Measurements from ENCODE around the gene MSI2. TPM values are rescaled to one million over a fixed set of nuclear protein-coding genes. Genes with fewer than 3 reads are reported as not detected.

Gene MSI2
- total RNA-seq, 2 donors from 2014 or later, result 30.1 to 41.1 TPM

GRCh38 chr17:57562184-57562698, 305.9 kb downstream of the MSI2 start:
- Histone ChIP-seq H3K4me1 (peaks cover 0 to 3% of the 10 kb centered on the region in 2 donors), H3K4me3 (no peak overlapping the region), H3K36me3 (no peaks in the 10 kb centered on the region), H3K27ac (no peak overlapping the region), H3K27me3 (no peaks in the 10 kb centered on the region), H3K9me3 (no peaks in the 10 kb centered on the region)
- DNase-seq (ENCODE audit: low spot score), result no peak
- TF ChIP-seq, protein P1, sequence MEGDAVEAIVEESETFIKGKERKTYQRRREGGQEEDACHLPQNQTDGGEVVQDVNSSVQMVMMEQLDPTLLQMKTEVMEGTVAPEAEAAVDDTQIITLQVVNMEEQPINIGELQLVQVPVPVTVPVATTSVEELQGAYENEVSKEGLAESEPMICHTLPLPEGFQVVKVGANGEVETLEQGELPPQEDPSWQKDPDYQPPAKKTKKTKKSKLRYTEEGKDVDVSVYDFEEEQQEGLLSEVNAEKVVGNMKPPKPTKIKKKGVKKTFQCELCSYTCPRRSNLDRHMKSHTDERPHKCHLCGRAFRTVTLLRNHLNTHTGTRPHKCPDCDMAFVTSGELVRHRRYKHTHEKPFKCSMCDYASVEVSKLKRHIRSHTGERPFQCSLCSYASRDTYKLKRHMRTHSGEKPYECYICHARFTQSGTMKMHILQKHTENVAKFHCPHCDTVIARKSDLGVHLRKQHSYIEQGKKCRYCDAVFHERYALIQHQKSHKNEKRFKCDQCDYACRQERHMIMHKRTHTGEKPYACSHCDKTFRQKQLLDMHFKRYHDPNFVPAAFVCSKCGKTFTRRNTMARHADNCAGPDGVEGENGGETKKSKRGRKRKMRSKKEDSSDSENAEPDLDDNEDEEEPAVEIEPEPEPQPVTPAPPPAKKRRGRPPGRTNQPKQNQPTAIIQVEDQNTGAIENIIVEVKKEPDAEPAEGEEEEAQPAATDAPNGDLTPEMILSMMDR (IDR thresholded peaks at IDR 0.05), result no peak

- Histone ChIP-seq H3K9me3 (no peaks in the 10 kb centered on the region), H3K36me3 (no peaks in the 10 kb centered on the region), H3K4me1 (no peaks in the 10 kb centered on the region), H3K4me3 (no peak overlapping the region), H3K27me3 (no peaks in the 10 kb centered on the region), H3K27ac (no peak overlapping the region)
- no peak for DNase-seq (ENCODE audit: low spot score)
- TF ChIP-seq, protein P1 (IDR thresholded peaks at IDR 0.05), result no peak
Observed at GRCh38 chr17:57563958-57564357, 307.6 kb downstream of the MSI2 start.

DNA sequence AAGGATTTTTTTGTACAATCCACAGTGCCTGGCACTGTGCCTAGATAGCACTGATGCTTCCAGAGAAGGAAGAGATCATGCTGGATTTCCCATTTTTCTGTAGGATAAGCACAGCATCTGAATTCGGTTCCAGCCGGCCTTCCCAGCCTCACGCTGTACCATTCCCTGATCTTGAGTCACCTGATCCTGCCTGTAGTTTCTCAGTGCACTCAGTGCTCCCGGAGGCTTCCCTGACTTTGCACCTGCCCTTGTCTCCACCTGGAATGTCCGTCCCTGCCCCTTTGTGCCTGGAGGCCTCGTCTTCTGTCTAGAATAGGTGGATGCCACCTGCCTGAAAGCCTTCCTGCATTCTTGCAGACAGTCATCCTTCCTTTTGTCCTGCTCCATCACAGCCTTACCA, 308.9 kb downstream of the MSI2 start:
- no peak for DNase-seq (ENCODE audit: low spot score)
- Histone ChIP-seq H3K36me3 (no peaks in the 10 kb centered on the region), H3K27me3 (no peaks in the 10 kb centered on the region), H3K27ac (no peak overlapping the region), H3K4me1 (no peaks in the 10 kb centered on the region), H3K9me3 (no peaks in the 10 kb centered on the region), H3K4me3 (no peak overlapping the region)
- TF ChIP-seq, protein P1 (IDR thresholded peaks at IDR 0.05), result no peak

DNA sequence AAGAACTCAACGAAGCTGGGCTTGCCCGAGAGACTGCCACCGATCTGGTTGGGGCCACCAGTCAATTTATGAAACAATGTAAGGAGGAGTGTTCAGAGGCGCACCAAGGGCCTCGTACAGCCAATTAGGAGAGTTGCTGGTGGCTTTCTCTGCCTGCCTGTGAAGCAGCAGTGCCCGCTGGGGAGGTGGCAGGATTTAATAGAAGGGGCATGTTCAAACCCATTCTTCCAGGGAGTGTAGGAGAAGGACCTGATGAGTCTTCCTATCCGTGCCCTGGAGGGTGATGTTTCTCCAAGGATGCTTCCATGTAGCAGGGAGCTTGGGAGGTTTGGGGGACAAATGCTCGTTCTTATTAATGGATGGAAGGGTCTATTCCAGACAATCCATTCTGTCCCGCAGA, 310.4 kb downstream of the MSI2 start:
- H3K36me3 ChIP-seq, result no peaks in the 10 kb centered on the region
- peaks cover 2 to 12% of the 10 kb centered on the region in 2 donors for H3K4me1 ChIP-seq
- H3K4me3 ChIP-seq, result no peak overlapping the region
- H3K9me3 ChIP-seq, result no peaks in the 10 kb centered on the region
- no peaks in the 10 kb centered on the region for H3K27me3 ChIP-seq
- H3K27ac ChIP-seq, result no peak overlapping the region
- TF ChIP-seq, protein P1 (IDR thresholded peaks at IDR 0.05), result no peak
- no peak for DNase-seq (ENCODE audit: low spot score)

DNA sequence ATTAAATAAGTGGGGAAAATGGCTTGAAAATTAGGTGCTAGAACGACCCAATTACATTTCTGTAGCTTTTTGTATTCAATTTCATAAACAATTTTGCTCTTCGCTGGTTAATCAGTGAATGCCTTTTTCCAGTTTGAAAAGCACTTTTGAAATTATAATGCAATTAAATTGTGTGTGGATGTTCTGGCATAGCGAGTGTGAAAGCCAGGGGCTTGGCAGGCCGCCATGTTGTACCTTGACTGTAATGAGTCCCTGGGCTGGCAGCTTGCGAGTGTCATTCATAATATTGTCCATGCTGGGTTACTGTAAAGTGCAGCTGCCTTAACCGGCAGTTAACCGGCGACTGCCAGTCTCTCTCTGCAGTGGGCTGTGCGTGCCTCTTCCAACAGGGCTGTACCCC, 310.9 kb downstream of the MSI2 start:
- Histone ChIP-seq H3K27ac (no peak overlapping the region), H3K36me3 (no peaks in the 10 kb centered on the region), H3K4me3 (no peak overlapping the region), H3K27me3 (no peaks in the 10 kb centered on the region), H3K4me1 (peaks cover 2 to 18% of the 10 kb centered on the region in 2 donors), H3K9me3 (no peaks in the 10 kb centered on the region)
- no peak for DNase-seq (ENCODE audit: low spot score)
- TF ChIP-seq, protein P1 (IDR thresholded peaks at IDR 0.05), result no peak

DNA sequence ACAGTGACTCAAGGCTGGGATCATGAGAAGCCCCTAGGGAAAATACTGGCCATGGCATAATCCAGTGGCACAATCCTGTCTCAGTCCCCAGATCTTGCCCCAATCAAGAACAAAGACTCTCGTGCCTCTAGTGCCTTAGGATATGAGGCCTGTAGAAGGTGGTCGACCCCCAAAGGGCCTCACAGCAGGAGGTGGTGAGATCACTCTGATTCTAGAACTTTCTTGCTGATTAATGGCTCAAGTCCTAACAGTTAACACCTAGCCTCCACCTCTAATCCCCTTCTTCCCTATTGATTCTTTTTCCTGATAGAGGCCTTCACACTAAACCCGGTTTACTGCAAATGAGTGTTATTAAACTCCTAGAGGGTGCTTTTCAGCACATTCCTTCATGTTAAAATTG, 312.0 kb downstream of the MSI2 start:
- H3K9me3 ChIP-seq, result no peaks in the 10 kb centered on the region
- DNase-seq (ENCODE audit: low spot score), result no peak
- no peaks in the 10 kb centered on the region for H3K36me3 ChIP-seq

More for the DNA sequence above, 312.0 kb downstream of the MSI2 start:
- H3K4me1 ChIP-seq, result peaks cover 2 to 24% of the 10 kb centered on the region in 2 donors
- TF ChIP-seq, protein P1 (IDR thresholded peaks at IDR 0.05), result no peak
- no peak overlapping the region for H3K4me3 ChIP-seq
- no peaks in the 10 kb centered on the region for H3K27me3 ChIP-seq
- no peak overlapping the region for H3K27ac ChIP-seq

Measured in right atrium auricular region (tissue), 2 donors.